Activated CD8-positive, alpha-beta memory T cell treated with anti-CD3 and anti-CD28 coated beads, Interleukin-2, amount 50 U/mL, for 1 hour (primary cell): Measurements from ENCODE around the gene CDH2.

Experiments
- DNase-seq: peaks from one replicate; pipeline ENCODE4 v3.0.0-alpha.2; 2020; ENCODE audit errors: extremely low read depth

The CDH2 gene

GRCh38 chr18:28045176-28045810 is 131.6 kb downstream of the CDH2 start:
- DNase-seq: no peak

GRCh38 chr18:28044036-28044435 is 132.9 kb downstream of the CDH2 start:
- no peak for DNase-seq

- DNase-seq: no peak
Observed at GRCh38 chr18:28043631-28044030, 133.3 kb downstream of the CDH2 start.

GRCh38 chr18:28041366-28041765 is 135.6 kb downstream of the CDH2 start:
- no peak for DNase-seq

- DNase-seq: no peak
Observed at GRCh38 chr18:28040716-28041115, 136.2 kb downstream of the CDH2 start.

- no peak for DNase-seq
Observed at GRCh38 chr18:28040211-28040610, 136.7 kb downstream of the CDH2 start.

GRCh38 chr18:28039691-28040090 is 137.2 kb downstream of the CDH2 start:
- DNase-seq: no peak

- no peak for DNase-seq
Observed at GRCh38 chr18:28039078-28039477, 137.9 kb downstream of the CDH2 start.

GRCh38 chr18:28036488-28036887 is 140.4 kb downstream of the CDH2 start:
- no peak for DNase-seq

GRCh38 chr18:28034567-28034966 is 142.4 kb downstream of the CDH2 start:
- no peak for DNase-seq

- no peak for DNase-seq
Observed at GRCh38 chr18:28032177-28032576, 144.8 kb downstream of the CDH2 start.

GRCh38 chr18:28030458-28030857 is 146.5 kb downstream of the CDH2 start:
- no peak for DNase-seq

- no peak for DNase-seq
Observed at GRCh38 chr18:28027755-28028154, 149.2 kb downstream of the CDH2 start.

GRCh38 chr18:28019425-28020108 is 157.4 kb downstream of the CDH2 start:
- DNase-seq: no peak

- no peak for DNase-seq
Observed at GRCh38 chr18:28018351-28018750, 158.6 kb downstream of the CDH2 start.

- DNase-seq: no peak
Observed at GRCh38 chr18:28015671-28016070, 161.3 kb downstream of the CDH2 start.

GRCh38 chr18:28013066-28013465 is 163.9 kb downstream of the CDH2 start:
- no peak for DNase-seq

- DNase-seq: no peak
Observed at GRCh38 chr18:28012336-28012735, 164.6 kb downstream of the CDH2 start.

GRCh38 chr18:28009589-28009988 is 167.3 kb downstream of the CDH2 start:
- DNase-seq: no peak

- DNase-seq: no peak
Observed at GRCh38 chr18:28007841-28008240, 169.1 kb downstream of the CDH2 start.

- no peak for DNase-seq
Observed at GRCh38 chr18:28005164-28005563, 171.8 kb downstream of the CDH2 start.

- DNase-seq: no peak
Observed at GRCh38 chr18:28004606-28005005, 172.3 kb downstream of the CDH2 start.

GRCh38 chr18:28003451-28003850 is 173.5 kb downstream of the CDH2 start:
- DNase-seq: no peak

- no peak for DNase-seq
Observed at GRCh38 chr18:28002841-28003240, 174.1 kb downstream of the CDH2 start.
